ENCODE measurements around the gene CACNA1C.

DNA sequence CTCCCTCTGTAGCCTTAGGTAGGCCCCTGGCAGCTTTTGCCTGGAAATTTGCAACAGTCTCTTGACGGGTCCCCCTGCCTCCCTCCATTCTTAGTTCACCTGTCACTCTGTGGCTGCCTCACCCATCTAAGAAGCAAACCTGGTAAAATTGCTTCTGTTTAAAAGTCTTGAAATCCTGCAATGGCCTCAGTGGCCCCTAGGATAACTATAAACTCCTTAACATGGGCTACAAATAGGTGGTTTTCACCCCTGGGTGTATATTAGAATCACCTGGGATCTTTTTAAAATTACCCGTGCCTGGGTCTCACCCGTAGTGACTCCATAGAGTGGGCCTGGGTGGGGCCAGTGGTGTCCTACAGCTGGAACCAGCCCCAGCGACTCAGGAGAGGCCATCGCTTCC, 332.7 kb downstream of the CACNA1C start:
- TF ChIP-seq, protein P1, sequence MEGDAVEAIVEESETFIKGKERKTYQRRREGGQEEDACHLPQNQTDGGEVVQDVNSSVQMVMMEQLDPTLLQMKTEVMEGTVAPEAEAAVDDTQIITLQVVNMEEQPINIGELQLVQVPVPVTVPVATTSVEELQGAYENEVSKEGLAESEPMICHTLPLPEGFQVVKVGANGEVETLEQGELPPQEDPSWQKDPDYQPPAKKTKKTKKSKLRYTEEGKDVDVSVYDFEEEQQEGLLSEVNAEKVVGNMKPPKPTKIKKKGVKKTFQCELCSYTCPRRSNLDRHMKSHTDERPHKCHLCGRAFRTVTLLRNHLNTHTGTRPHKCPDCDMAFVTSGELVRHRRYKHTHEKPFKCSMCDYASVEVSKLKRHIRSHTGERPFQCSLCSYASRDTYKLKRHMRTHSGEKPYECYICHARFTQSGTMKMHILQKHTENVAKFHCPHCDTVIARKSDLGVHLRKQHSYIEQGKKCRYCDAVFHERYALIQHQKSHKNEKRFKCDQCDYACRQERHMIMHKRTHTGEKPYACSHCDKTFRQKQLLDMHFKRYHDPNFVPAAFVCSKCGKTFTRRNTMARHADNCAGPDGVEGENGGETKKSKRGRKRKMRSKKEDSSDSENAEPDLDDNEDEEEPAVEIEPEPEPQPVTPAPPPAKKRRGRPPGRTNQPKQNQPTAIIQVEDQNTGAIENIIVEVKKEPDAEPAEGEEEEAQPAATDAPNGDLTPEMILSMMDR (IDR thresholded peaks at IDR 0.05; ENCODE audit: low read depth, low read length, poor library complexity, severe bottlenecking) = no peak
- TF ChIP-seq EZH2phosphoT487 (IDR thresholded peaks at IDR 0.05; ENCODE audit: borderline replicate concordance, low read length) = no peak

All from DOHH2 (cell line).